GM18526 (cell line): ENCODE measurements around the gene FAM135A.

ENCODE experiments used
- POLR2A ChIP-seq: IDR thresholded peaks from 3 replicates; pipeline ENCODE4 v1.6.1; 2011; ENCODE audit not compliant: insufficient read length; ENCODE audit errors: extremely low read depth

FAM135A gene

GRCh38 chr6:70552974-70553373 lies 139.7 kb downstream of the FAM135A start:
- no peak for TF ChIP-seq POLR2A

- TF ChIP-seq POLR2A, result no peak
These were observed 144.7 kb downstream of the FAM135A start for GRCh38 chr6:70557998-70558397.

GRCh38 chr6:70563530-70563929 lies 150.2 kb downstream of the FAM135A start:
- TF ChIP-seq POLR2A, result no peak

DNA sequence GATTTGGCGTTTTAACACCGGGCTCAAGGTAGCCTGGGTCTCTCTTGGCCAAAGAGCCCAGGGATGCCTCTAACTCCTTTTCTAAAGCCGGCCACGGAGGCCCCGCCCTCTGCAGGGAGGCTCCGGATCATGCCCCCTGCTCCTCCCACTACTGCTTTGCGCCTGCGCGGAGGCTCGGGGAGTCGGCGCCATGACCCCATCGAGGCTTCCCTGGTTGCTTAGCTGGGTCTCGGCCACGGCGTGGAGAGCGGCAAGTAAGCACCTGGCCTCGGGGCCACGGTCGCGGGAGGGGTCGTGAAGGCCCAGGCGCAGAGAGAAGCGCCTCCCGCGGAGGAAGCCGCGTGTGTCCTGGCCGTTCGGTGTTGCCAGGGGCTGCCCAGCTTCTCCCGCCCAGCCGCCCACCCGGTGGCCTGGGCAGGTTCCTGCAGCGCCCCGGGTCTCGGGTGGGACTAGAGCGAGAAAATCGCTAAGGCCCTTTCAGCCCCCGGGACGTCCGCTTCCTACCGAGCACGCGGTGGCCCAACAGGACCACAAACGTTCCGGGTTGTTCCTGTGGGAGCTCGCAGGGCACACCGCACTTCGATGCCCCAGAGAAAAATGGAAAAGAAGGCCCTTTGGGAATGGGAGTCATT lies 153.6 kb downstream of the FAM135A start, which contains the start of gene SDHAF4:
Gene SDHAF4, plus strand, starts transcription at position 180 of the 632 bp plus-strand sequence. Its CDS starts 11 bp downstream, at position 191.
- TF ChIP-seq POLR2A, result peak; percentile 95

GRCh38 chr6:70574643-70575042 lies 161.3 kb downstream of the FAM135A start:
- TF ChIP-seq POLR2A, result no peak

GRCh38 chr6:70575899-70576495 lies 162.7 kb downstream of the FAM135A start:
- TF ChIP-seq POLR2A, result no peak

- no peak for TF ChIP-seq POLR2A
These were observed 172.8 kb downstream of the FAM135A start for GRCh38 chr6:70586114-70586513.

DNA sequence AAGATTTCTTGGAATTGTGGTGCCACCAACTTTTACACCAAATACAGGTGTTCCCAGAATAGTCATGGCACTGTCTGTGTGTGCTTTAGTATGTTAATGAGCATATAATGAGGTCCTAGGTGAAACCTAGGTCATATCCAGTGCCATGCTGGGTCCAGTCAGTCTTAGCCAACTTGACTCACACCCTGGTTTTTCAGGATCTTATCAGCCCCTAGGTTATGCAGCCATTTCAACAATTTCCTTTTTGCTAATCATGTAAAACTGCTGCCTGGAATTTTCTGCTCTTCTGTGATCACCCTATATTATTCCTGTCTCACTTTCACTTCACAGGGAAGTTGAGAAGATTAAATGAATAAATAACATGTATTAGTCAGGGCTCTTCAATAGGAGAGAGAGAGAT lies 177.1 kb downstream of the FAM135A start:
- TF ChIP-seq POLR2A, result no peak

DNA sequence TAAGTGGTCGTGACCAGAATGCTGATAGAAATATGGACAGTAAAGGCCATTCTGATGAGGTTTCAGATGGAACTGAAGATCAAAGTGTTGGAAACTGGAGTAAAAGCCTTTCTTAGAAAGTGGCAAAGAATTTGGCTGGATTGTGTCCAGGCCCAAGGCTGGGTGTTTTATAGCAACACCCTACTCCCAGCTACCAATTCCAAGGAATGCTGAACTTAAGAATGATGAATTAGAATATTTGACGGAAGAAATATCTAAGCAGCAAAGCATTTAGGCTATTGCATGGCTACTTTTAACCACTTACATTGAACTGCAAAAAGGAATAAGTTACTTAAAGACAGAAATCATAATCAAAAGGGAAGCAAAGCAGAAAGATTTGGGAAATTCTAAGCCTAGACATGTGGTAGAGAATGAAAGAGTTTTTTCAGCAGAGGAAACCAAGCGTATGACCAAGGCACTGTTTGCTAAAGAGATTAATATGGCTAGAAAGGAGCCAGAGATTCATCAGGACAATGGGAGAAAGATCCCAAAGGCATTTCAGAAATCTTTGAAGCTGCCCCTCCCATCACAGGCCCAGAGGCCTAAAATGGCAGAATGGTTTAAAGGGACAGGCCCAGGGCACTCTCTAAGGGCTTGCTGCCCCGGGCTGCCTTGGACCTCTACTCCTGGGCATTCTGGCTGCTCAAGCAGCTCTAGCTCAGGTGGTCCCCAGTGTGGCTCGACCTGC lies 179.2 kb downstream of the FAM135A start:
- no peak for TF ChIP-seq POLR2A

DNA sequence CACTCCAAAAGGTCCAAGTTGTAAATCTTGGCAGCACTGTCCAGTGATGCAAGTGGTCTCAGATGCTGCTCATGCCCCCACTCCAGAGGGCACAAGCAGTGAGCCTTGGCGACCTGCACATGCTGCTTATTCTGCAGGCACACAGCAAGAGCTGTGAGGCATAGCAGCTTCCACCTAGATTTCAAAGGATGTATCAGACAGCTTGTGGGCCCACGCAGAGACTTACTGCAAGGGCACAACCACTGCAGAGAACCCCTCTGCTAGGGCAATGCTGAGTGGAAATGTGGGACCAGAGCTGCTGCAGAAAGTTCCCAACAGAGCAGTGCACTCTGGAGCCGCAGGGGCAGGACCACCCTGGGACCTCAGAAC lies 179.8 kb downstream of the FAM135A start:
- TF ChIP-seq POLR2A, result no peak

DNA sequence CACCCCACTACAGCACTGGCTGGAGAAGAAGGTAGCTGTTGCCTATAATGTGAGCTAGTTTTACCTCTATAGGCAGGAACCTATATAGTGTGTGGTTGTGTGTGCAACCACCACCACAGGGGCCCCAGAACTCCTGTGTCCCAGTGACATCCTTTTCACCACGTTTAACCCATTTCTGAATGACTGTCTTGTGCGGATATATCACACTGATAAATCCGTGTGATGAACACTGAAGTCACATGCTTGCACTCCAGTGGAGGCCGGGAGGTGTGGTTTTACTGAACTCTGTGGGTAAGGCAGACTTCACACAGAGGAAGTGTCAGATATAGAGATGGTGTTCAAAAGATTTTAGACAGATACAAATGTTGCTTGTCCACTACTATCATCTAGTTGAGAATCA lies 185.9 kb downstream of the FAM135A start:
- no peak for TF ChIP-seq POLR2A

DNA sequence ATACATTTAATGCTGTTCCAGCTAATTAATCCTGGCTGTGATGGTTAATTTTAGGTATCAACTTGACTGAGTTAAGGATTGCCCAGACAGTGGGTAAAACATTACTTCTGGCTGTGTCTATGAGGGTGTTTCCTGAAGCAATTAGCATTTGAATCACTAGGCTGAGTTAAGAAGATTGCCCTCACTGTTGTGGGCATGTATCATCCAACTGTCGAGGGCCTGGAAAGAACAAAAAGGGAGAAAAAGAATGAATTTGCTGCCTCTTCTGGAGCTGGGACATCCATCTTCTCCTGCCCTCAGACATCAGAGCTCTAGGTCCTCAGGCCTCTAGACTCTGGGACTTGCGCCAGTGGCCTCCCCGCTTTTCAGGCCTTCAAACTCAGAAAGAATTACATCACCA lies 187.7 kb downstream of the FAM135A start:
- TF ChIP-seq POLR2A, result no peak

GRCh38 chr6:70604254-70604653 lies 190.9 kb downstream of the FAM135A start:
- no peak for TF ChIP-seq POLR2A
